OCI-LY7 (cell line): ENCODE data around the gene EP300. TPM values are rescaled to one million over a fixed set of nuclear protein-coding genes. Genes with fewer than 3 reads are reported as not detected.

Experiments
- BruUV-seq: library from RNA; stranded (reverse); fragments of 400-500 nt; replicated peaks from 2 replicates; lab custom pipeline; 2021; lab: Mats Ljungman, UMichigan
- CTCF ChIA-PET: fragments of 300-600 bp; sonication (Branson Sonifier 250); formaldehyde crosslinking; loops from one replicate; lab custom pipeline; 2022; ENCODE audit warnings: antibody characterized with exemption; ENCODE audit not compliant: unreplicated experiment; lab: Charles Lee
- POLR2A ChIA-PET: fragments of 300-600 bp; sonication (Branson Sonifier 250); formaldehyde crosslinking; loops from one replicate; lab custom pipeline; 2022; ENCODE audit warnings: antibody characterized with exemption; lab: Charles Lee
- DNase-seq: peaks from one replicate; pipeline ENCODE4 v3.0.0-alpha.2; 2015; ENCODE audit warnings: low spot score
- H2AFZ ChIP-seq: fragments of 200-600 bp; sonication (generic), shearing (Covaris generic); 2 replicates; pipeline ENCODE4 v1.6.1; 2014; ENCODE audit warnings: mild to moderate bottlenecking, antibody characterized with exemption, low read length, moderate library complexity
- H3K27ac ChIP-seq: fragments of 200-600 bp; sonication (generic); 2 replicates; pipeline ENCODE4 v1.5.1; 2014; ENCODE audit warnings: mixed run types, low read depth, mild to moderate bottlenecking, moderate library complexity, low read length, inconsistent platforms; ENCODE audit not compliant: poor library complexity, severe bottlenecking
- H3K36me3 ChIP-seq: fragments of 200-600 bp; sonication (generic); 2 replicates; pipeline ENCODE4 v1.6.1; 2014; ENCODE audit warnings: mild to moderate bottlenecking, antibody characterized with exemption, low read length, moderate library complexity, mixed read lengths; ENCODE audit not compliant: insufficient read depth
- H3K4me1 ChIP-seq: fragments of 200-600 bp; sonication (generic); 2 replicates; pipeline ENCODE4 v1.5.1; 2014; ENCODE audit warnings: mild to moderate bottlenecking, low read length; ENCODE audit not compliant: insufficient read depth, poor library complexity, severe bottlenecking
- H3K4me2 ChIP-seq: fragments of 200-600 bp; sonication (generic); 2 replicates; pipeline ENCODE4 v1.6.1; 2014; ENCODE audit warnings: mild to moderate bottlenecking, low read length
- H3K4me3 ChIP-seq: fragments of 200-600 bp; sonication (generic); 2 replicates; pipeline ENCODE4 v1.5.1; 2014; ENCODE audit warnings: mild to moderate bottlenecking, low read depth, low read length; ENCODE audit not compliant: poor library complexity, severe bottlenecking
- H3K79me2 ChIP-seq: fragments of 200-600 bp; sonication (generic); 2 replicates; pipeline ENCODE4 v1.6.1; 2016; ENCODE audit warnings: low read depth, mild to moderate bottlenecking, low read length, moderate library complexity, mixed read lengths; ENCODE audit not compliant: insufficient read depth
- H3K9me2 ChIP-seq: fragments of 200-600 bp; sonication (generic); 2 replicates; pipeline ENCODE4 v1.6.1; 2016; ENCODE audit warnings: mild to moderate bottlenecking, low read length, mixed read lengths; ENCODE audit not compliant: insufficient read depth
- H3K9me3 ChIP-seq: fragments of 200-600 bp; sonication (generic); 2 replicates; pipeline ENCODE4 v1.6.1; 2014; ENCODE audit warnings: mild to moderate bottlenecking, mixed run types, low read length, mixed read lengths
- H4K20me1 ChIP-seq: fragments of 200-600 bp; sonication (generic); 2 replicates; pipeline ENCODE4 v1.6.1; 2014; ENCODE audit warnings: mild to moderate bottlenecking, antibody characterized with exemption, low read length, moderate library complexity, mixed read lengths; ENCODE audit not compliant: insufficient read depth
- CTCF ChIP-seq: fragments of 200-600 bp; sonication (generic); conservative IDR thresholded peaks from 2 replicates; pipeline ENCODE4 v1.5.1; 2014; ENCODE audit warnings: mild to moderate bottlenecking, antibody characterized with exemption, low read length, moderate library complexity, mixed read lengths
- EZH2phosphoT487 ChIP-seq: fragments of 200-600 bp; sonication (generic); IDR thresholded peaks from 2 replicates; pipeline ENCODE4 v1.6.1; 2018; ENCODE audit warnings: low read depth, borderline replicate concordance, mild to moderate bottlenecking, mixed run types, antibody characterized with exemption, low read length, moderate library complexity, mixed read lengths
- intact Hi-C: fragments of 100-400 bp; cut with micrococcal nuclease; formaldehyde crosslinking; loops from one replicate; pipeline ENCODE4 v1.10.0; 2022; ENCODE audit not compliant: unreplicated experiment
- total RNA-seq, 2 experiments: library from RNA; depleted of rRNA in 1 of 2; stranded (reverse); fragments of >200 nt in 1 of 2; shearing (Covaris generic) in 1 of 2; gene quantifications; 2 replicates each; pipeline ENCODE4 v1.2.3, GENCODE V29; 2014 to 2022

The EP300 gene
- total RNA-seq, 2 experiments from 2014 or later, result 46.2 to 108 TPM

- H3K4me2 ChIP-seq, result no peak overlapping the region
- H3K9me2 ChIP-seq, result no peaks in the 10 kb centered on the region
- no peak overlapping the region for H2AFZ ChIP-seq
- no peaks in the 10 kb centered on the region for H4K20me1 ChIP-seq
- intact Hi-C loops, result no loop called here
- POLR2A ChIA-PET, result interaction anchor here (0.6 kb wide), 1 partner anchor 172 kb away, joined by 3 read pairs; no protein-coding TSS in a partner anchor
- H3K36me3 ChIP-seq, result no peaks in the 10 kb centered on the region
- H3K4me1 ChIP-seq, result peaks cover 45% of the 10 kb centered on the region
- TF ChIP-seq CTCF, result no peak
- TF ChIP-seq EZH2phosphoT487, result no peak
- H3K27ac ChIP-seq, result no peak overlapping the region
- H3K79me2 ChIP-seq, result no peaks in the 10 kb centered on the region
- CTCF ChIA-PET, result no interaction called here
- no TSS peak for BruUV-seq
- no peaks in the 10 kb centered on the region for H3K9me3 ChIP-seq
- no peak overlapping the region for H3K4me3 ChIP-seq
- DNase-seq, result no peak
Measured at GRCh38 chr22:41074941-41075710, 17.3 kb upstream of the EP300 start.

- Histone ChIP-seq H3K9me2 (no peaks in the 10 kb centered on the region), H4K20me1 (no peaks in the 10 kb centered on the region), H3K4me1 (peaks cover 44% of the 10 kb centered on the region), H2AFZ (no peak overlapping the region), H3K4me3 (no peak overlapping the region), H3K27ac (no peak overlapping the region), H3K9me3 (no peaks in the 10 kb centered on the region), H3K4me2 (no peak overlapping the region), H3K79me2 (no peaks in the 10 kb centered on the region), H3K36me3 (no peaks in the 10 kb centered on the region)
- BruUV-seq, result no TSS peak
- intact Hi-C loops, result no loop called here
- ChIA-PET POLR2A (interaction anchor here (0.6 kb wide), 1 partner anchor 172 kb away, joined by 3 read pairs; no protein-coding TSS in a partner anchor), CTCF (no interaction called here)
- no peak for DNase-seq
- no peak for TF ChIP-seq CTCF
- TF ChIP-seq EZH2phosphoT487, result no peak
Measured at GRCh38 chr22:41075946-41076345, 16.4 kb upstream of the EP300 start.

GRCh38 chr22:41076857-41077256, 15.5 kb upstream of the EP300 start:
- no peak overlapping the region for H3K27ac ChIP-seq
- no peak for DNase-seq
- BruUV-seq, result no TSS peak
- POLR2A ChIA-PET, result interaction anchor here (0.6 kb wide), 1 partner anchor 33 kb away, joined by 4 read pairs; no protein-coding TSS in a partner anchor
- no peak overlapping the region for H2AFZ ChIP-seq
- intact Hi-C loops, result no loop called here
- H3K4me2 ChIP-seq, result no peak overlapping the region
- no peaks in the 10 kb centered on the region for H3K9me2 ChIP-seq
- TF ChIP-seq EZH2phosphoT487 (no peak), CTCF (no peak)
- H3K79me2 ChIP-seq, result no peaks in the 10 kb centered on the region
- H4K20me1 ChIP-seq, result no peaks in the 10 kb centered on the region
- no peaks in the 10 kb centered on the region for H3K36me3 ChIP-seq
- no peak overlapping the region for H3K4me3 ChIP-seq
- H3K9me3 ChIP-seq, result no peaks in the 10 kb centered on the region
- peaks cover 50% of the 10 kb centered on the region for H3K4me1 ChIP-seq
- CTCF ChIA-PET, result no interaction called here
